ENCODE data around the gene SLC7A1. TPM values are rescaled to one million over a fixed set of nuclear protein-coding genes. Genes with fewer than 3 reads are reported as not detected.

The SLC7A1 gene
- polyA plus RNA-seq, 3 donors: 0.89 to 2.2 (median 0.92) TPM

DNA sequence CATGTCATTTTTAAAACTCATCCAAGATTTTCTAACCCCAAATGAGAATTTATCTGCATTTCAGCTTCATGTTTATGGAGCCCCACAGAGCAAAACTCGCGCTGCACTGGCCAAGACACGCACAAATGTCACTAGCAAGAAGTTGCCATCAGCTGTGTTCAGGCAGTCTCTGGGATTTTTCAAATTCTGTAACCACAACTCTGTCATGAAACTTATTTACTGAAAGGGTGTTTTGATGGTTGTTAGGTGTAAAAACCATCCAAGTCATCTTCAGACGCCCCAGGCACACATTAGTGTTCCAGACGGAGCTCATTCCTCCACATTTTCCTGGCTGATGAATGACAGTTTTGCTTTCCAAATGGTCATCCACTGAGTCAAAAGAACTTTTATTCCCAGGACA lies 63.4 kb downstream of the SLC7A1 start:
- no peak overlapping the region for H2AFZ ChIP-seq (ENCODE audit: insufficient read depth, low read depth, low read length, poor library complexity, severe bottlenecking)
- H3K79me2 ChIP-seq (ENCODE audit: insufficient read depth, low read length): no peaks in the 10 kb centered on the region
- no peak for DNase-seq
- H3K9ac ChIP-seq (ENCODE audit: insufficient read depth, low read length, poor library complexity, severe bottlenecking): no peak overlapping the region
- H3K9me3 ChIP-seq (replicated peaks in 1 of 2; ENCODE audit: control insufficient read depth in 1 of 2, insufficient read depth in 1 of 2, low read length in 2 of 2): no peaks in the 10 kb centered on the region
- H3K4me2 ChIP-seq (replicated peaks; ENCODE audit: extremely low read depth, low read length, poor library complexity, severe bottlenecking): no peak overlapping the region
- no peaks in the 10 kb centered on the region for H3K27me3 ChIP-seq (ENCODE audit: control insufficient read depth in 2 of 2, insufficient read depth in 2 of 2, low read length in 2 of 2)
- no peak overlapping the region for H3K4me3 Mint-ChIP-seq
- no peak overlapping the region for H3K27ac Mint-ChIP-seq
- intact Hi-C loops (cut with micrococcal nuclease): no loop called here
- H3K9me3 Mint-ChIP-seq: no peaks in the 10 kb centered on the region
- H3K27ac ChIP-seq (ENCODE audit: low read depth in 1 of 2, low read length in 2 of 2): no peak overlapping the region
- 95% methylated on average over 4 of the region's 5 CpGs for WGBS (ENCODE audit: insufficient coverage)
- H3K27me3 Mint-ChIP-seq (ENCODE audit: low read depth in 3 of 3): peaks cover 0 to 2% (median 0%) of the 10 kb centered on the region in 3 donors
- peaks cover 68 to 77% of the 10 kb centered on the region in 2 donors for H3K36me3 Mint-ChIP-seq
- H3K36me3 ChIP-seq (replicated peaks in 1 of 2; ENCODE audit: control insufficient read depth in 1 of 2, insufficient read depth in 2 of 2, low read length in 2 of 2): peaks cover 64 to 96% of the 10 kb centered on the region in 2 donors
- H3K4me1 Mint-ChIP-seq: no peaks in the 10 kb centered on the region
- no peaks in the 10 kb centered on the region for H4K20me1 ChIP-seq (ENCODE audit: insufficient read depth, low read length)
- no peaks in the 10 kb centered on the region for H3K4me1 ChIP-seq (ENCODE audit: control insufficient read depth in 1 of 2, insufficient read depth in 2 of 2, low read length in 2 of 2)
- TF ChIP-seq, protein P1, sequence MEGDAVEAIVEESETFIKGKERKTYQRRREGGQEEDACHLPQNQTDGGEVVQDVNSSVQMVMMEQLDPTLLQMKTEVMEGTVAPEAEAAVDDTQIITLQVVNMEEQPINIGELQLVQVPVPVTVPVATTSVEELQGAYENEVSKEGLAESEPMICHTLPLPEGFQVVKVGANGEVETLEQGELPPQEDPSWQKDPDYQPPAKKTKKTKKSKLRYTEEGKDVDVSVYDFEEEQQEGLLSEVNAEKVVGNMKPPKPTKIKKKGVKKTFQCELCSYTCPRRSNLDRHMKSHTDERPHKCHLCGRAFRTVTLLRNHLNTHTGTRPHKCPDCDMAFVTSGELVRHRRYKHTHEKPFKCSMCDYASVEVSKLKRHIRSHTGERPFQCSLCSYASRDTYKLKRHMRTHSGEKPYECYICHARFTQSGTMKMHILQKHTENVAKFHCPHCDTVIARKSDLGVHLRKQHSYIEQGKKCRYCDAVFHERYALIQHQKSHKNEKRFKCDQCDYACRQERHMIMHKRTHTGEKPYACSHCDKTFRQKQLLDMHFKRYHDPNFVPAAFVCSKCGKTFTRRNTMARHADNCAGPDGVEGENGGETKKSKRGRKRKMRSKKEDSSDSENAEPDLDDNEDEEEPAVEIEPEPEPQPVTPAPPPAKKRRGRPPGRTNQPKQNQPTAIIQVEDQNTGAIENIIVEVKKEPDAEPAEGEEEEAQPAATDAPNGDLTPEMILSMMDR (IDR thresholded peaks at IDR 0.05): no peak
- H3K4me3 ChIP-seq (replicated peaks in 1 of 3; ENCODE audit: low read depth in 2 of 3, low read length in 3 of 3): no peak overlapping the region

DNA sequence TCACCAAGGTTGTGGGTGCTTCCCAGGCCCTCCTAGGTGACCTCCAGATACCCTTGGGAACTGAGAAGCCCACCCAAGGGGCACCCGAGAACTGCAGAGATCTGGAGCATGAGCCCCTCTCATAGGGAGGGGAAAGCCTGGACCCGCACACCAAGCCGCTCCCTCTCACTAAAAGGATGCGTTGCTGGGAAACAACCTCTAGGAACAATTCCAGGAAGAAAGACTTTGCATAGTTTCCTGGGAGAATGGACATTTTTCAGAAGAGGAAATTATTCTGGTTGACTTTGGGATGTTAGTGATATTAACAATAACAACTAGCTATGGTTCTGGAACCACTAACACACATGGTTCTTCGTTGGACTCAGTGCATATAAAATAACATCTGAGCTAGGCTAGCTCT lies 64.6 kb downstream of the SLC7A1 start:
- WGBS (ENCODE audit: insufficient coverage): no CpG with 5 or more reads among the region's 5 CpGs
- TF ChIP-seq, protein P1 (IDR thresholded peaks at IDR 0.05): no peak
- Histone ChIP-seq H3K36me3 (replicated peaks in 1 of 2; ENCODE audit: control insufficient read depth in 1 of 2, insufficient read depth in 2 of 2, low read length in 2 of 2) (peaks cover 66 to 92% of the 10 kb centered on the region in 2 donors), H4K20me1 (ENCODE audit: insufficient read depth, low read length) (no peaks in the 10 kb centered on the region), H2AFZ (ENCODE audit: insufficient read depth, low read depth, low read length, poor library complexity, severe bottlenecking) (no peak overlapping the region), H3K79me2 (ENCODE audit: insufficient read depth, low read length) (no peaks in the 10 kb centered on the region), H3K27ac (ENCODE audit: low read depth in 1 of 2, low read length in 2 of 2) (no peak overlapping the region), H3K4me1 (ENCODE audit: control insufficient read depth in 1 of 2, insufficient read depth in 2 of 2, low read length in 2 of 2) (no peaks in the 10 kb centered on the region), H3K4me3 (replicated peaks in 1 of 3; ENCODE audit: low read depth in 2 of 3, low read length in 3 of 3) (no peak overlapping the region), H3K4me2 (replicated peaks; ENCODE audit: extremely low read depth, low read length, poor library complexity, severe bottlenecking) (no peak overlapping the region), H3K27me3 (ENCODE audit: control insufficient read depth in 2 of 2, insufficient read depth in 2 of 2, low read length in 2 of 2) (no peaks in the 10 kb centered on the region), H3K9me3 (replicated peaks in 1 of 2; ENCODE audit: control insufficient read depth in 1 of 2, insufficient read depth in 1 of 2, low read length in 2 of 2) (no peaks in the 10 kb centered on the region), H3K9ac (ENCODE audit: insufficient read depth, low read length, poor library complexity, severe bottlenecking) (no peak overlapping the region)
- Mint-ChIP-seq H3K9me3 (no peaks in the 10 kb centered on the region), H3K4me3 (no peak overlapping the region), H3K4me1 (no peaks in the 10 kb centered on the region), H3K36me3 (peaks cover 72 to 77% of the 10 kb centered on the region in 2 donors), H3K27me3 (ENCODE audit: low read depth in 3 of 3) (no peaks in the 10 kb centered on the region), H3K27ac (peak overlapping the region in 1 of 7 donors; percentile 3)
- DNase-seq: no peak
- intact Hi-C loops (cut with micrococcal nuclease): no loop called here

All from CD14-positive monocyte (primary cell).